GM12865 (cell line): Measurements from ENCODE around the gene LRRC41.
"Not testable (repeated sequence)": the region's sequence is repeated elsewhere in the genome, so short reads cannot be mapped to it uniquely, and the experiment has no call there.

Source experiments
- DNase-seq: peaks from one replicate; pipeline ENCODE4 v3.0.0; 2010; ENCODE audit warnings: low read depth
- H3K4me3 ChIP-seq: 2 replicates; pipeline ENCODE4 v1.5.1; 2011; ENCODE audit warnings: mild to moderate bottlenecking, low read depth, low read length, control low read depth
- TF ChIP-seq, protein P1 (sequence below): IDR thresholded peaks from 2 replicates; pipeline ENCODE4 v1.5.1; 2011; ENCODE audit warnings: low read length, control low read depth, low read depth, inconsistent platforms; ENCODE audit not compliant: insufficient read depth; ENCODE audit errors: missing control alignments

LRRC41 gene

DNA sequence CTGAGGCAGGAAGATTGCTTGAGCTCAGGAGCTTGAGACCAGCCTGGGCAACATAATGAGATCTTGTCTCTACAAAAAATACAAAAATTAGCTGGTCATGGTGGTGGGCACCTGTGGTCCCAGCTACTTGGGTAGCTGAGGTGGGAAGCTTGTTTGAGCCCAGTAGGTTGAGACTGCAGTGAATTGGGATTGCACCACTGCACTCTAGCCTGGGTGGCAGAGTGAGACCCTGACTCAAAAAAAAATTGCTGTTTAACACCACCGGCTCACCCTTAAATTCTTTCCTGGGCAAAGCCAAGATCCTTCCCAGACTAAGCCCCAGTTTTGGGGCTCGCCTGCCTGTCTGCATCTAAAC lies 30.6 kb upstream of the LRRC41 start:
- TF ChIP-seq, protein P1, sequence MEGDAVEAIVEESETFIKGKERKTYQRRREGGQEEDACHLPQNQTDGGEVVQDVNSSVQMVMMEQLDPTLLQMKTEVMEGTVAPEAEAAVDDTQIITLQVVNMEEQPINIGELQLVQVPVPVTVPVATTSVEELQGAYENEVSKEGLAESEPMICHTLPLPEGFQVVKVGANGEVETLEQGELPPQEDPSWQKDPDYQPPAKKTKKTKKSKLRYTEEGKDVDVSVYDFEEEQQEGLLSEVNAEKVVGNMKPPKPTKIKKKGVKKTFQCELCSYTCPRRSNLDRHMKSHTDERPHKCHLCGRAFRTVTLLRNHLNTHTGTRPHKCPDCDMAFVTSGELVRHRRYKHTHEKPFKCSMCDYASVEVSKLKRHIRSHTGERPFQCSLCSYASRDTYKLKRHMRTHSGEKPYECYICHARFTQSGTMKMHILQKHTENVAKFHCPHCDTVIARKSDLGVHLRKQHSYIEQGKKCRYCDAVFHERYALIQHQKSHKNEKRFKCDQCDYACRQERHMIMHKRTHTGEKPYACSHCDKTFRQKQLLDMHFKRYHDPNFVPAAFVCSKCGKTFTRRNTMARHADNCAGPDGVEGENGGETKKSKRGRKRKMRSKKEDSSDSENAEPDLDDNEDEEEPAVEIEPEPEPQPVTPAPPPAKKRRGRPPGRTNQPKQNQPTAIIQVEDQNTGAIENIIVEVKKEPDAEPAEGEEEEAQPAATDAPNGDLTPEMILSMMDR, result no peak
- DNase-seq, result no peak
- H3K4me3 ChIP-seq, result no peak overlapping the region

DNA sequence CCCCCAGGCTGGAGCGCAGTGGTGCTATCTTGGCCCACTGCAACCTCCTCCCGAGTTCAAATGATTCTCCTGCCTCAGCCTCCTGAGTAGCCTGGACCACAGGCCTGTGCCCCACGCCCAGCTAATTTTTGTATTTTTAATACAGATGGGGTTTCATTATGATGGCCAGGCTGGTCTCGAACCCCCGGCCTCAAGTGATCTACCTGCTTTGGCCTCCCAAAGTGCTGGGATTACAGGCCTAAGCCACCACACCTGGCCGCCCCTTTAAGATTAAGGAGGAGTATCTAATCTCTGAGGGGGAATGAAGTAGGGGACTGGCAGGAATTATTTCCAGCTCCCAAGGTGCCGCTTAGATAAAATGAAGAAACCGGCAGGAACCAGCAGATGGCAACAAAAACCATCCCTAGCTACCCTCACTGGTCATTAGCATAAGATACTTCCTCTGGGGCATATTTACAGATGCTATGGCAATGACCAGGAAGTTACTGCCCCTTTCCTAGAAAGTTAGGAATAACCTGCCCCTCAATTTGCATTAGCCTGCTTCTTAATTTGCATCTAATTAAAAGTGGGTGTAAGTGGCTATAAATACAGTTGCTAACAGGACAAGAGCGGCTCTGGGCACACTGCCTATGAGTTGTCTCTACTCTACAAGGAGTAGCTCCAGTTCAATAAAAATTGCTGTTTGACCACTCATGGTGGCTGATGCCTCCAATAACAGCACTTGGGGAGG lies 30.0 kb upstream of the LRRC41 start:
- TF ChIP-seq, protein P1, result peak; percentile 44
- H3K4me3 ChIP-seq, result peak overlapping the region; percentile 49
- DNase-seq, result peak; percentile 87

DNA sequence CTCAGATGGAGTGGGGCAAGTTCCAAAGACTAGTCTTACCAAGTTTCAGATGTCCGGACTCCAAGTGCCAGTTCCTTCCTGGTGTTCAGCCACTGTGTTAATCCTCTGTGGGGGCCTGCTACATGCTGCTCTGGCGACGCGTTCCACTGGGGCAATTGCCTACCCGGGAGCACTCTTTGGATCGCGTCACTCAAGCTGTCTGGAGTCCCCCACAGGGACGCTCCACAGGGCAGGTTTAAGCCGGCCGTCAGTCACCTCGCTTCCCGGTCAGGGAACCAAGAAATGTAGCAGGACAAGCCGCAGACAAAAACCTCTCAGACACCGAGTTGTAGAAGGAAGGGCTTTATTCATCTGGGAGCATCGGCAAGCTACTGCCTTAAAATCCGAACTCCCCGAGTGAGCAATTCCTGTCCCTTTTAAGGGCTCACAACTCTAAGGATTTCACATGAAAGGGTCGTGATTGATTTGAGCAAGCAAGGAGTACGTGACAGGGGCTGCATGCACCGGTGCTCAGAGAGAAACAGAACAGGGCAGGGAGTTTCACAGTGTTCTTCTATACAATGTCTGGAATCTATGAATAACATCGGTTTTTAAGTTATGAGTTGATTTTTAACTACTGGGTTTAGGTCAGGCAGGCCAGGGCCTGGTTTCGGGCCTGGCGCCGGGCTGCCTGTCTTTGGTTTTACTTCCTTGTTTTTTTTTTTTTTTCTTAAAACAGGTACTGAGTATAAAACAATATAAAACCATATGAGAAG lies 28.5 kb upstream of the LRRC41 start:
- DNase-seq, result peak; percentile 84
- peak overlapping the region; percentile 91 for H3K4me3 ChIP-seq

DNA sequence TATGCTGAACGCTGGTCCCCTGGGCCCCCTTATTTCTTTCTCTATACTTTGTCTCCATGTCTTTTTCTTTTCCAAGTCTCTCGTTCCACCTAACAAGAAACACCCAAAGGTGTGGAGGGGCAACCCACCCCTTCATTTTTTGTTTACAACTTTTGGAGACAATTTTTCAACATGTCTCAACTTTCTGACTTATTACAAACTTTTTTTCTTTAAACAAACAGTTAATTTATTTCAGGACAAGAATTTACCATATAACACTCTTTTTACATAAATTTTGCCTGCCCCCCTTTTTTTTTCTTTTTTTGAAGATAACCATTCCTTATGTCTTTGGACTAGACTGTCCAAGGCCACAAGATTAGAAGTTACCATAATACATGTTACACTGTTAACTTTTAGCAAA lies 27.0 kb upstream of the LRRC41 start:
- DNase-seq, result not testable (repeated sequence)
- peak overlapping the region; percentile 91 for H3K4me3 ChIP-seq

DNA sequence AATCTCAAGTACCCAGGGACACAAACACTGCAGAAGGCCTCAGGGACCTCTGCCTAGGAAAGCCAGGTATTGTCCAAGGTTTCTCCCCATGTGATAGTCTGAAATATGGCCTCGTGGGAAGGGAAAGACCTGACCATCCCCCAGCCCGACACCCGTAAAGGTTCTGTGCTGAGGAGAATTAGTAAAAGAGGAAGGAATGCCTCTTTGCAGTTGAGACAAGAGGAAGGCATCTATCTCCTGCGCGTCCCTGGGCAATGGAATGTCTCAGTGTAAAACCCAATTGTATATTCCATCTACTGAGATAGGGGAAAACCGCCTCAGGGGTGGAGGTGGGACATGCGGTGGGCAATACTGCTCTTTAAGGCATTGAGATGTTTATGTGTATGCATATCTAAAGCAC lies 26.4 kb upstream of the LRRC41 start:
- DNase-seq, result not testable (repeated sequence)
- peak overlapping the region; percentile 91 for H3K4me3 ChIP-seq

DNA sequence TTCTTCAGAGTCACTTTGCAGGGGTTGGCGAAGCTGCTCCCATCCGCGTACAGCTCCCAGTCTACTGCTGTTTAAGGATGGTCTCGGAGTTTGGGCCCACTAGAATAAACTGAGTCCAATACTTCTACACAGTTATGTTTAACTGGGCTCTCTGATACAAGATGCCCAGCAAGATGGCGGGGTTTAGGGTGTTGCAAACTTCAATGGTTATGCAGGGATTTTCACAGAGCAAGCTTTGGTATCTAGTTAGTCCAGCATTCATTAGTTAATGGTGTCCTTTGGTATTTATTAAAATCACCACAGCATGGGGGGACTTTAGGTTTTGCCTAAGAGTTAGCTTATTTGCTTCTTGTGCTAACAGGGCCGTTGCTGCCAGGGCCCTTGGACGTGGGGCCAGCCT lies 24.8 kb upstream of the LRRC41 start:
- DNase-seq, result not testable (repeated sequence)

DNA sequence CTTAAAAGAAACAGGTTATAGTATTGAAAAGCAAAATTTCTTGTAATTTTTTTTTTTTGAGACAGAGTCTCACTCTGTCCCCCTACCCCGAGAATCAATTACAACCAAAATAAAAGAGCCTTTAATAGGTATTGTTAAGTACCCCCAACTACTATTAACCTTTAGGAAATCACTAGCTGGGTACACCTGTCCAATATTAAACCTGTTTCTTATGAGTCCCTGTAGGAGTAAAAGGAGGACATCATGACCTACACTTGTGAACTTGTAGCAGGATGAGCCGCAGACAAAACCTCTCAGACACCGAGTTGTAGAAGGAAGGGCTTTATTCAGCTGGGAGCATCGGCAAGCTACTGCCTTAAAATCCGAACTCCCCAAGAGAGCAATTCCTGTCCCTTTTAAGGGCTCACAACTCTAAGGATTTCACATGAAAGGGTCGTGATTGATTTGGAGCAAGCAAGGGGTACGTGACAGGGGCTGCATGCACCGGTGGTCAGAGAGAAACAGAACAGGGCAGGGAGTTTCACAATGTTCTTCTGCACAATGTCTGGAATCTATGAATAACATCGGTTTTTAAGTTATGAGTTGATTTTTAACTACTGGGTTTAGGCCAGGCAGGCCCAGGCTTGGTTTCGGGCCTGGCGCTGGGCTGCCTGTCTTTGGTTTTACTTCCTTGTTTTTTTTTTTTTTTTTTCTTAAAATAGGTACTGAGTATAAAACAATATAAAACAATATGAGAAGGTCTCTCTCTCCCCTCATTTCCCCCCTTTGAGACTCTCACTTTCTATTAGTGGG lies 22.1 kb upstream of the LRRC41 start:
- peak; percentile 77 for DNase-seq
- peak overlapping the region; percentile 91 for H3K4me3 ChIP-seq

More for the DNA sequence above, 24.8 kb upstream of the LRRC41 start:
- peak overlapping the region; percentile 91 for H3K4me3 ChIP-seq

DNA sequence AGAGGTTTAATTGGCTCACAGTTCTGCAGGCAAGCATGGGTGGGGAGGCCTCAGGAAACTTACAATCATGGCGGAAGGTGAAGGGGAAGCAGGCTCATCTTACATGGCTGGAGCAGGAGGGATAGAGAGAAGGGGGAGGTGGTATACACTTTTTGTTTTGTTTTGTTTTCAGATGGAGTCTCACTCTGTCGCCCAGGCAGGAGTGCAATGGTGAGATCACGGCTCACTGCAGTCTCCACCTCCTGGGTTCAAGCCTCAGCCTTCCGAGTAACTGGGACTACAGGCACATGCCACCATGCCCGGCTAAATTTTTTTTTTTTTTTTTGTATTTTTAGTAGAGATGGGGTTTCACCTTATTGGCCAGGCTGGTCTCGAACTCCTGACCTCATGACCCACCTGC lies 18.8 kb upstream of the LRRC41 start:
- not testable (repeated sequence) for H3K4me3 ChIP-seq, DNase-seq

DNA sequence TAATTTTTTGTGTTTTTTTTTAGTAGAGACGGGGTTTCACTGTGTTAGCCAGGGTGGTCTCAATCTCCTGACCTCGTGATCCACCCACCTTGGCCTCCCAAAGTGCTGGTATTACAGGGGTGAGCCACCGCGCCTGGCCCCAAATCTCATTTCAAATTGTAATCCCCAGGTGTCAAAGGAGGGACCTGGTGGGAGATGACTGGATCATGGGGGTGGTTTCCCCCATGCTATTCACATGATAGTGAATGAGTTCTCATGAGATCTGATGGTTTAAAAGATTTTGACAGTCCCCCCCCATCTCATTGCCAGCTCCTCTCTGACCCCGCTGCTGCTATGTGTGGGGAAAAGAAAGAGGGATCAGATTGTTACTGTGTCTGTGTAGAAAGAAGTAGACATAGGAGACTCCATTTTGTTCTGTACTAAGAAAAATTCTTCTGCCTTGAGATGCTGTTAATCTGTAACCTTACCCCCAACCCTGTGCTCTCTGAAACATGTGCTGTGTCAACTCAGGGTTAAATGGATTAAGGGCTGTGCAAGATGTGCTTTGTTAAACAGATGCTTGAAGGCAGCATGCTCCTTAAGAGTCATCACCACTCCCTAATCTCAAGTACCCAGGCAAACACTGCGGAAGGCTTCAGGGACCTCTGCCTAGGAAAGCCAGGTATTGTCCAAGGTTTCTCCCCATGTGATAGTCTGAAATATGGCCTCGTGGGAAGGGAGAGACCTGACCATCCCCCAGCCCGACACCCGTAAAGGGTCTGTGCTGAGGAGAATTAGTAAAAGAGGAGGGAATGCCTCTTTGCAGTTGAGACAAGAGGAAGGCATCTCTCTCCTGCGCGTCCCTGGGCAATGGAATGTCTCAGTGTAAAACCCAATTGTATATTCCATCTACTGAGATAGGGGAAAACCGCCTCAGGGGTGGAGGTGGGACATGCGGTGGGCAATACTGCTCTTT lies 16.8 kb upstream of the LRRC41 start:
- H3K4me3 ChIP-seq, DNase-seq: not testable (repeated sequence)

DNA sequence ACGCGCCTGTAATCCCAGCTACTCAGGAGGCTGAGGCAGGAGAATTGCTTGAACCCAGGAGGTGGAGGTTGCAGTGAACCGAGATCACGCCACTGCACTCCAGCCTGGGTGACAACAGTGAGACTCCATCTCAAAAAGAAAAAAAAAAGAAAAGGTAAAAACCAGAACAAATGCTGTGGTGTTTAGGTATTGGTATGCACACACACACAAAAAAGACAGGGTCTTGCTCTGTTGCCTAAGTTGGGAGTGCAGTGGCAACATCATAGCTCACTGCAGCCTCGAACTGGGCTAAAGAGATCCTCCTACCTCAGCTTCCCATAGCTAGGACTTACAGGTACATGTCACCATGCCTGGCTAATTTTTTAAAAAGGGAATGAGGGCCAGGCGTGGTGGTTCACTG lies 15.9 kb upstream of the LRRC41 start:
- not testable (repeated sequence) for H3K4me3 ChIP-seq, DNase-seq

DNA sequence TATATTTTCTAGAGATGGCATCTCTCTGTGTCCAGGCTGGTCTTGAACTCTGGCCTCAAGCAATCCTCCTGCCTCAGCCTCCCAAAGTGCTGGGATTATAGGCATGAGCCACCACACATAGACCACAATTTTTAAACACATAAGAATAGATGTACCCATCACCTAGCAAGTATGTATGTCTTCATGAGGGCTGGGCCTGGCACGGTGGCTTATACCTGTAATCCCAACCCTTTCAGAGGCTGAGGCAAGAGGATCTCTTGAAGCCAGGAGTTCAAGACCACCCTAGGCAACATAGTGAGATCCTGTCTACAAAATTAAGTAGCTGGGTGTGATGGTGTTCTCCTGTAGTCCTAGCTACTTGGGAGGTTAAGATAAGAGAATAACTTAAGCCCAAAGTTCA lies 13.9 kb upstream of the LRRC41 start:
- TF ChIP-seq, protein P1, result no peak
- DNase-seq, result no peak
- H3K4me3 ChIP-seq, result no peak overlapping the region
